CD14-positive monocyte (primary cell): ENCODE results near the gene FANCL. TPM values are rescaled to one million over a fixed set of nuclear protein-coding genes. Genes with fewer than 3 reads are reported as not detected.

Experiments
- DNase-seq, 3 donors: peaks; one replicate each; pipeline ENCODE4 v3.0.0-alpha.2; 2011 to 2022
- H2AFZ ChIP-seq: 2 replicates; pipeline ENCODE4 v1.6.0; 2012; ENCODE audit warnings: mild to moderate bottlenecking, low read depth, low read length, inconsistent platforms; ENCODE audit not compliant: insufficient read depth, poor library complexity, severe bottlenecking
- H3K27ac ChIP-seq, 2 donors: 1 replicate in 1 of 2; 2 replicates in 1 of 2; pipeline ENCODE4 v1.5.1; 2012 to 2013; ENCODE audit warnings: low read length in 2 of 2, control low read depth in 1 of 2, inconsistent platforms in 1 of 2, low read depth in 1 of 2, mild to moderate bottlenecking in 1 of 2
- H3K27me3 ChIP-seq, 2 donors: one replicate each; pipeline versions ENCODE4 v1.6.0 to v1.6.1; 2011 to 2013; ENCODE audit warnings: low read length in 2 of 2; ENCODE audit not compliant: control insufficient read depth in 2 of 2, insufficient read depth in 2 of 2
- H3K36me3 ChIP-seq, 2 donors: replicated peaks in 1 of 2; 1 replicate in 1 of 2; 2 replicates in 1 of 2; pipeline versions ENCODE4 v1.5.1 to v1.6.1; 2012 to 2013; ENCODE audit warnings: low read length in 2 of 2, control low read depth in 1 of 2, inconsistent platforms in 1 of 2, mild to moderate bottlenecking in 1 of 2; ENCODE audit not compliant: insufficient read depth in 2 of 2, control insufficient read depth in 1 of 2
- H3K4me1 ChIP-seq, 2 donors: 1 replicate in 1 of 2; 2 replicates in 1 of 2; pipeline versions ENCODE4 v1.5.1 to v1.6.1; 2012 to 2013; ENCODE audit warnings: low read length in 2 of 2, control low read depth in 1 of 2, inconsistent platforms in 1 of 2, mild to moderate bottlenecking in 1 of 2, moderate library complexity in 1 of 2; ENCODE audit not compliant: insufficient read depth in 2 of 2, control insufficient read depth in 1 of 2
- H3K4me2 ChIP-seq: replicated peaks from 2 replicates; pipeline ENCODE3; 2012; ENCODE audit warnings: low read length, moderate library complexity, mild to moderate bottlenecking; ENCODE audit not compliant: poor library complexity, severe bottlenecking; ENCODE audit errors: extremely low read depth
- H3K4me3 ChIP-seq, 3 experiments: fragments of 200-600 bp in 1 of 3; sonication (generic) in 1 of 3; replicated peaks in 1 of 3; 1 replicate in 2 of 3; 2 replicates in 1 of 3; pipeline ENCODE4 v1.5.1; 2011 to 2013; ENCODE audit warnings: low read length in 3 of 3, mild to moderate bottlenecking in 3 of 3, control low read depth in 2 of 3, low read depth in 2 of 3, inconsistent platforms in 1 of 3, moderate library complexity in 1 of 3
- H3K79me2 ChIP-seq: 2 replicates; pipeline ENCODE4 v1.6.0; 2012; ENCODE audit warnings: mild to moderate bottlenecking, control low read depth, inconsistent platforms, low read length, moderate library complexity; ENCODE audit not compliant: insufficient read depth
- H3K9ac ChIP-seq: 2 replicates; pipeline ENCODE4 v1.6.0; 2017; ENCODE audit warnings: low read length, mild to moderate bottlenecking; ENCODE audit not compliant: insufficient read depth, poor library complexity, severe bottlenecking
- H3K9me3 ChIP-seq, 2 donors: replicated peaks in 1 of 2; 1 replicate in 1 of 2; 2 replicates in 1 of 2; pipeline versions ENCODE4 v1.5.1 to v1.6.1; 2012 to 2013; ENCODE audit warnings: low read length in 2 of 2, control low read depth in 1 of 2; ENCODE audit not compliant: control insufficient read depth in 1 of 2, insufficient read depth in 1 of 2
- H4K20me1 ChIP-seq: 2 replicates; pipeline ENCODE4 v1.6.0; 2012; ENCODE audit warnings: mild to moderate bottlenecking, low read length, control low read depth, moderate library complexity; ENCODE audit not compliant: insufficient read depth
- H3K27ac Mint-ChIP-seq, 7 donors: one replicate each; pipeline ENCODE4 v1.8.0; 2020; ENCODE audit warnings: mild to moderate bottlenecking in 7 of 7, mixed read lengths in 7 of 7, moderate library complexity in 6 of 7, inconsistent platforms in 2 of 7
- H3K27me3 Mint-ChIP-seq, 3 donors: one replicate each; pipeline ENCODE4 v1.8.0; 2021 to 2022; ENCODE audit warnings: low read depth in 3 of 3, mild to moderate bottlenecking in 3 of 3, mixed read lengths in 3 of 3, moderate library complexity in 3 of 3, inconsistent platforms in 1 of 3
- H3K36me3 Mint-ChIP-seq, 2 donors: one replicate each; pipeline ENCODE4 v1.8.0; 2020; ENCODE audit warnings: mixed read lengths in 2 of 2, inconsistent platforms in 1 of 2, mild to moderate bottlenecking in 1 of 2
- H3K4me1 Mint-ChIP-seq: one replicate; pipeline ENCODE4 v1.8.0; 2020; ENCODE audit warnings: mild to moderate bottlenecking, mixed read lengths
- H3K4me3 Mint-ChIP-seq, 2 donors: one replicate each; pipeline ENCODE4 v1.8.0; 2020; ENCODE audit warnings: mild to moderate bottlenecking in 2 of 2, mixed read lengths in 2 of 2, moderate library complexity in 1 of 2
- H3K9me3 Mint-ChIP-seq, 7 donors: one replicate each; pipeline ENCODE4 v1.8.0; 2020 to 2022; ENCODE audit warnings: mixed read lengths in 7 of 7, mild to moderate bottlenecking in 6 of 7, moderate library complexity in 6 of 7, inconsistent platforms in 2 of 7
- WGBS: methylation state at CpG from one replicate; pipeline ENCODE4 v1.1.5; 2013; ENCODE audit warnings: missing lambda C conversion rate; ENCODE audit not compliant: insufficient coverage; 5-methylcytosine and 5-hydroxymethylcytosine counted together
- intact Hi-C, 2 donors: fragments of 100-400 bp; cut with micrococcal nuclease; formaldehyde crosslinking; loops; one replicate each; pipeline versions ENCODE4 v1.15.0 to v1.15.1; 2023
- polyA plus RNA-seq, 3 donors: library from polyadenylated mRNA; depleted of rRNA in 1 of 3; unstranded in 2 of 3; stranded (reverse) in 1 of 3; fragments of 300-500 nt in 2 of 3; fragments of >200 nt in 1 of 3; fragmentation: Illumina TruSeq in 2 of 3; gene quantifications; 1 replicate in 2 of 3; 2 replicates in 1 of 3; pipeline ENCODE4 v1.2.3, GENCODE V29; 2012 to 2021
- TF ChIP-seq, protein P1 (sequence below): fragments of 200-600 bp; IDR thresholded peaks from one replicate; pipeline ENCODE4 v1.8.0; 2022; ENCODE audit warnings: antibody characterized with exemption, mild to moderate bottlenecking

FANCL gene
- polyA plus RNA-seq, 3 donors = 2.2 to 2.6 (median 2.5) TPM

DNA sequence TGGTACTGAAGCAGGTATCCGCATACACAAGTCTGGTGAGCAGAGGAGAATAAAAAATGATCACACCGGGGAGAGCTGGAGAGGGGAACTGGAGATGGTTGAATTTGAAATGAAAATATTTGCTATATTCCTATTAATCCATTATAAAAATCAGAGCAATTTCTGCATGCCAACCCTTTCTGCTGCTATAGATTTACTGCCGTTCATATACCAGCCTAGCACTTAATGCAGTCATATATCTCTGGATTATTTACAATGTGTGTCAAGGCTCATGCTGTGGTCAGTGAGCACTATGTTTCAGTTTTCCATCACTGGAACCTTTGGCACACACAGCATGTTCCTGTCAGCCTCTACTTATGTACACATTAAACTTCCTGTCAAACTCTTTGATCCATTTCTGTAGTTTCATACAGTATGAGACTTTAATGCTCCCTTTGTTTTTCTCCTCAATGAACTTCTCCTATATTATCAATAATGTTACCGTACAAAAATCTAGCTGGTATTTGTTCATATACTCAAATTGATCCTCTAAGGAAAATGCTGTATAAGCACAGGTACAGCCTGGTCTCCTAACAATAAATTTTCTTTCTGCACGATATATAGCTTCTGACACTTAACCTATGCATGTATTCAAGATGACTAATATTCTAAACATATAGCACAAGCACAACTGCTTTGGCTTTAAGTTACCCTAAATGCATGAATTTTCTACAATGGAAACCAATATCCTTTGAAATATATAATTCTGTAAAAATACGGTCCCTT lies 36.7 kb downstream of the FANCL start:
- Mint-ChIP-seq H3K4me1 (no peaks in the 10 kb centered on the region), H3K27ac (no peak overlapping the region), H3K9me3 (no peaks in the 10 kb centered on the region), H3K27me3 (no peaks in the 10 kb centered on the region), H3K4me3 (no peak overlapping the region), H3K36me3 (peaks cover 0 to 2% of the 10 kb centered on the region in 2 donors)
- Histone ChIP-seq H3K36me3 (no peaks in the 10 kb centered on the region), H3K27ac (no peak overlapping the region), H3K27me3 (no peaks in the 10 kb centered on the region), H3K9me3 (no peaks in the 10 kb centered on the region), H3K4me2 (no peak overlapping the region), H3K4me3 (no peak overlapping the region), H3K4me1 (no peaks in the 10 kb centered on the region), H4K20me1 (no peaks in the 10 kb centered on the region), H3K79me2 (no peaks in the 10 kb centered on the region), H2AFZ (no peak overlapping the region), H3K9ac (no peak overlapping the region)
- no peak for DNase-seq
- TF ChIP-seq, protein P1, sequence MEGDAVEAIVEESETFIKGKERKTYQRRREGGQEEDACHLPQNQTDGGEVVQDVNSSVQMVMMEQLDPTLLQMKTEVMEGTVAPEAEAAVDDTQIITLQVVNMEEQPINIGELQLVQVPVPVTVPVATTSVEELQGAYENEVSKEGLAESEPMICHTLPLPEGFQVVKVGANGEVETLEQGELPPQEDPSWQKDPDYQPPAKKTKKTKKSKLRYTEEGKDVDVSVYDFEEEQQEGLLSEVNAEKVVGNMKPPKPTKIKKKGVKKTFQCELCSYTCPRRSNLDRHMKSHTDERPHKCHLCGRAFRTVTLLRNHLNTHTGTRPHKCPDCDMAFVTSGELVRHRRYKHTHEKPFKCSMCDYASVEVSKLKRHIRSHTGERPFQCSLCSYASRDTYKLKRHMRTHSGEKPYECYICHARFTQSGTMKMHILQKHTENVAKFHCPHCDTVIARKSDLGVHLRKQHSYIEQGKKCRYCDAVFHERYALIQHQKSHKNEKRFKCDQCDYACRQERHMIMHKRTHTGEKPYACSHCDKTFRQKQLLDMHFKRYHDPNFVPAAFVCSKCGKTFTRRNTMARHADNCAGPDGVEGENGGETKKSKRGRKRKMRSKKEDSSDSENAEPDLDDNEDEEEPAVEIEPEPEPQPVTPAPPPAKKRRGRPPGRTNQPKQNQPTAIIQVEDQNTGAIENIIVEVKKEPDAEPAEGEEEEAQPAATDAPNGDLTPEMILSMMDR = no peak
- intact Hi-C loops = no loop called here
- 100% methylated on average over 1 of the region's 6 CpGs for WGBS

DNA sequence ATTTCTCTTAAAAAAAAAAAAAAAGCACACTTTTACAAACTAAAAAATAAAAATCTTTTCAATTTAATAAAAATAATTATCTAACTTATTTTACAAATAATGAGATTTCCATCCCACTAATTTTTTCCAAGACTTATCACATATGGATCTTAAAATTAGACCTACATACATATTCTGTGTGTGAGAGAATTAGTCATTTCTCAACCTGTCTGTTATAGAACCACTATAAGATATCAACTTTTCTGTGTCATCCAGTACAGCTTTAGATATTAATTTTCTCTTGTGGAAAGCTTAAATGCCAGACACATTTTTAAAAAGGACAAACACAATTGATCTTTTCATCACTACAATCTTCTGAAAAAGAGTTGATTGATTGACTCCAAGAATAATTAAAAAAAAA lies 38.1 kb downstream of the FANCL start:
- no peak overlapping the region for H3K9ac ChIP-seq
- H2AFZ ChIP-seq = no peak overlapping the region
- H3K4me3 Mint-ChIP-seq = no peak overlapping the region
- H3K27ac Mint-ChIP-seq = no peak overlapping the region
- H3K9me3 Mint-ChIP-seq = no peaks in the 10 kb centered on the region
- no peaks in the 10 kb centered on the region for H3K36me3 ChIP-seq
- H3K27ac ChIP-seq = no peak overlapping the region
- no peaks in the 10 kb centered on the region for H3K79me2 ChIP-seq
- H3K27me3 Mint-ChIP-seq = no peaks in the 10 kb centered on the region
- peaks cover 0 to 2% of the 10 kb centered on the region in 2 donors for H3K36me3 Mint-ChIP-seq
- no peak overlapping the region for H3K4me2 ChIP-seq
- H4K20me1 ChIP-seq = no peaks in the 10 kb centered on the region
- TF ChIP-seq, protein P1 = no peak
- no peak overlapping the region for H3K4me3 ChIP-seq
- H3K4me1 ChIP-seq = no peaks in the 10 kb centered on the region
- intact Hi-C loops = no loop called here
- no peaks in the 10 kb centered on the region for H3K4me1 Mint-ChIP-seq
- H3K27me3 ChIP-seq = no peaks in the 10 kb centered on the region
- DNase-seq = no peak
- H3K9me3 ChIP-seq = no peaks in the 10 kb centered on the region
